ENCODE results near the gene MAPK6. TPM values are rescaled to one million over a fixed set of nuclear protein-coding genes. Genes with fewer than 3 reads are reported as not detected.

The MAPK6 gene
- total RNA-seq, 1 experiment from 2014 or later: 83.2 TPM

- TF ChIP-seq AFF4 (CRISPR knock-in tag; IDR thresholded peaks at IDR 0.05; ENCODE audit: borderline replicate concordance): no peak
Measured at GRCh38 chr15:51969728-51970127, 49.3 kb upstream of the MAPK6 start (continued).

GRCh38 chr15:51970132-51970817 lies 48.7 kb upstream of the MAPK6 start:
- Mint-ChIP-seq H3K4me3 (peak overlapping the region; percentile 92), H3K9me3 (peaks cover 4% of the 10 kb centered on the region), H3K27ac (no peak overlapping the region; the same call in 1 of the 2 replicates), H3K36me3 (peaks cover 24% of the 10 kb centered on the region), H3K4me1 (peaks cover 11% of the 10 kb centered on the region), H3K27me3 (ENCODE audit: low read depth) (no peaks in the 10 kb centered on the region)
- TF ChIP-seq GABPB1 (CRISPR knock-in tag; IDR thresholded peaks at IDR 0.05): peak; percentile 74
- no peak for TF ChIP-seq TEAD4 (CRISPR knock-in tag; IDR thresholded peaks at IDR 0.05)
- ATAC-seq (no peak), DNase-seq (ENCODE audit: low spot score) (no peak)
- ChIA-PET POLR2A (no interaction called here), CTCF (interaction anchor here (1.0 to 3.6 kb wide), 3 partner anchors 64 to 238 kb away, joined by 5 to 39 read pairs (median 7); no protein-coding TSS in a partner anchor)

GRCh38 chr15:51971032-51971374 lies 48.0 kb upstream of the MAPK6 start:
- H3K4me3 Mint-ChIP-seq: peak overlapping the region; percentile 92
- peak overlapping the region; percentile 91 for H3K27ac Mint-ChIP-seq
- peaks cover 16% of the 10 kb centered on the region for H3K36me3 Mint-ChIP-seq
- TF ChIP-seq ETV6 (CRISPR knock-in tag; IDR thresholded peaks at IDR 0.05) (0 out of 2 replicates have a peak, but pooled peaks have one; percentile 5), E2F1 (CRISPR knock-in tag; IDR thresholded peaks at IDR 0.05) (no peak)
- H3K4me1 Mint-ChIP-seq: peaks cover 11% of the 10 kb centered on the region
- no peak; the same call in 1 of the 2 replicates for ATAC-seq
- no peak for DNase-seq (ENCODE audit: low spot score)
- ChIA-PET CTCF (interaction anchor here (0.6 to 3.6 kb wide), 9 partner anchors 10 to 238 kb away, joined by 3 to 39 read pairs (median 4); no protein-coding TSS in a partner anchor), POLR2A (interaction anchor here (0.6 kb wide), 1 partner anchor 342 kb away, joined by 3 read pairs; no protein-coding TSS in a partner anchor)
- peaks cover 4% of the 10 kb centered on the region for H3K9me3 Mint-ChIP-seq
- no peaks in the 10 kb centered on the region for H3K27me3 Mint-ChIP-seq (ENCODE audit: low read depth)

GRCh38 chr15:51971375-51972133 lies 47.5 kb upstream of the MAPK6 start, which contains the start of gene LEO1:
LEO1 (minus strand) TSS chr15:51971778; CDS start chr15:51971745, 33 bp downstream.
- Mint-ChIP-seq H3K9me3 (peaks cover 4% of the 10 kb centered on the region), H3K27ac (peak within 1 kb of the TSS; percentile 91), H3K4me1 (peaks cover 11% of the 10 kb centered on the region), H3K4me3 (peak within 1 kb of the TSS; percentile 92), H3K27me3 (ENCODE audit: low read depth) (no peaks in the 10 kb centered on the region), H3K36me3 (peaks cover 13% of the 10 kb centered on the region)
- ChIA-PET CTCF (interaction anchor here (0.6 to 3.6 kb wide), 12 partner anchors 10 to 237 kb away, joined by 3 to 39 read pairs (median 4); no protein-coding TSS in a partner anchor), POLR2A (interaction anchor here (0.6 to 0.7 kb wide), 3 partner anchors 38 to 1547 kb away, joined by 3 read pairs; no protein-coding TSS in a partner anchor)
- ATAC-seq (peak; percentile 90), DNase-seq (ENCODE audit: low spot score) (peak; percentile 88)
- TF ChIP-seq SP1 (CRISPR knock-in tag; conservative IDR thresholded peaks at IDR 0.05) (peak; percentile 35; the same call in 1 of the 2 replicates), ZNF396 (CRISPR knock-in tag; IDR thresholded peaks at IDR 0.05; ENCODE audit: borderline replicate concordance) (no peak), JUN (CRISPR knock-in tag; IDR thresholded peaks at IDR 0.05) (peak; percentile 69; the same call in 1 of the 2 replicates), ZNF263 (CRISPR knock-in tag; IDR thresholded peaks at IDR 0.05; ENCODE audit: low read depth) (no peak), ATF3 (CRISPR knock-in tag; conservative IDR thresholded peaks at IDR 0.05) (no peak), FOXP1 (CRISPR knock-in tag; IDR thresholded peaks at IDR 0.05; ENCODE audit: borderline replicate concordance) (peak; percentile 77), KAT7 (CRISPR knock-in tag; IDR thresholded peaks at IDR 0.05; ENCODE audit: borderline replicate concordance) (peak; percentile 68; the same call in 1 of the 2 replicates), ZNF671 (CRISPR knock-in tag; IDR thresholded peaks at IDR 0.05) (no peak), HMGXB4 (CRISPR knock-in tag; IDR thresholded peaks at IDR 0.05) (peak; percentile 83; the same call in 1 of the 2 replicates), ZNF281 (CRISPR knock-in tag; IDR thresholded peaks at IDR 0.05) (0 out of 2 replicates have a peak, but pooled peaks have one; percentile 53), CBFB (CRISPR knock-in tag; IDR thresholded peaks at IDR 0.05; ENCODE audit: low read depth) (no peak), NR2C2 (CRISPR knock-in tag; IDR thresholded peaks at IDR 0.05) (no peak)

Measured in WTC11 (cell line).